IMR-90 (cell line): Measurements from ENCODE around the gene NLRP1. TPM values are rescaled to one million over a fixed set of nuclear protein-coding genes. Genes with fewer than 3 reads are reported as not detected.

Experiments used
- ATAC-seq: fragments of 200-7000 bp; cut with Tn5 transposase; 2 replicates; pipeline ENCODE4 v1.9.1; 2020; ENCODE audit warnings: low read depth, mild to moderate bottlenecking, moderate library complexity
- BruUV-seq: library from RNA; stranded (reverse); fragments of 400-500 nt; replicated peaks from 2 replicates; lab custom pipeline; 2021; lab: Mats Ljungman, UMichigan
- CTCF ChIA-PET: fragments of 300-600 bp; formaldehyde crosslinking; extraction: SDS; loops from one replicate; lab custom pipeline; 2021; ENCODE audit warnings: antibody characterized with exemption; lab: Yijun Ruan, JAX
- POLR2A ChIA-PET: fragments of 300-600 bp; sonication (Branson Sonifier 250); formaldehyde crosslinking; loops from one replicate; lab custom pipeline; 2022; ENCODE audit warnings: antibody characterized with exemption; ENCODE audit not compliant: unreplicated experiment; lab: Charles Lee
- DNase-seq: peaks from one replicate; pipeline ENCODE4 v3.0.0; 2013
- H2AFZ ChIP-seq: replicated peaks from 2 replicates; pipeline ENCODE3; 2013; ENCODE audit warnings: low read length, mild to moderate bottlenecking; ENCODE audit not compliant: poor library complexity
- H2AK5ac ChIP-seq: 2 replicates; pipeline ENCODE4 v1.6.1; 2013; ENCODE audit warnings: low read depth, low read length, inconsistent platforms
- H2AK9ac ChIP-seq: replicated peaks from 2 replicates; pipeline ENCODE3; 2013; ENCODE audit warnings: mild to moderate bottlenecking, low read depth, low read length, moderate library complexity; ENCODE audit not compliant: poor library complexity
- H2BK120ac ChIP-seq: 2 replicates; pipeline ENCODE4 v1.6.1; 2013; ENCODE audit warnings: low read depth, low read length, inconsistent platforms
- H2BK15ac ChIP-seq: 3 replicates; pipeline ENCODE4 v1.6.1; 2013; ENCODE audit warnings: low read depth, low read length, inconsistent platforms
- H2BK20ac ChIP-seq: 2 replicates; pipeline ENCODE4 v1.6.1; 2013; ENCODE audit warnings: low read depth, mild to moderate bottlenecking, inconsistent platforms, low read length, moderate library complexity
- H2BK5ac ChIP-seq: 2 replicates; pipeline ENCODE4 v1.6.1; 2013; ENCODE audit warnings: mild to moderate bottlenecking, low read depth, low read length, inconsistent platforms; ENCODE audit not compliant: poor library complexity, severe bottlenecking
- H3K14ac ChIP-seq: replicated peaks from 2 replicates; pipeline ENCODE4 v1.6.1; 2013; ENCODE audit warnings: low read depth, low read length, inconsistent platforms
- H3K18ac ChIP-seq: 2 replicates; pipeline ENCODE4 v1.6.1; 2013; ENCODE audit warnings: low read depth, low read length, control low read depth
- H3K23ac ChIP-seq: 2 replicates; pipeline ENCODE4 v1.6.1; 2013; ENCODE audit warnings: low read depth, low read length, inconsistent platforms
- H3K27ac ChIP-seq: 2 replicates; pipeline ENCODE4 v1.5.1; 2013; ENCODE audit warnings: mild to moderate bottlenecking, control low read depth, low read length; ENCODE audit not compliant: insufficient read depth
- H3K27me3 ChIP-seq: 2 replicates; pipeline ENCODE4 v1.6.1; 2013; ENCODE audit warnings: low read length; ENCODE audit not compliant: control insufficient read depth, insufficient read depth
- H3K36me3 ChIP-seq: 2 replicates; pipeline ENCODE4 v1.6.1; 2013; ENCODE audit warnings: low read length, mixed read lengths; ENCODE audit not compliant: control insufficient read depth, insufficient read depth
- H3K4ac ChIP-seq: 2 replicates; pipeline ENCODE4 v1.6.1; 2013; ENCODE audit warnings: low read depth, low read length, inconsistent platforms
- H3K4me1 ChIP-seq: 2 replicates; pipeline ENCODE4 v1.6.1; 2013; ENCODE audit warnings: low read length, mixed read lengths; ENCODE audit not compliant: control insufficient read depth, insufficient read depth
- H3K4me2 ChIP-seq: 2 replicates; pipeline ENCODE4 v1.6.1; 2013; ENCODE audit warnings: low read depth, mild to moderate bottlenecking, control low read depth, low read length, moderate library complexity
- H3K4me3 ChIP-seq: 2 replicates; pipeline ENCODE4 v1.5.1; 2013; ENCODE audit warnings: low read depth, mild to moderate bottlenecking, control low read depth, low read length, moderate library complexity; ENCODE audit not compliant: insufficient read depth
- H3K56ac ChIP-seq: 2 replicates; pipeline ENCODE4 v1.6.1; 2013; ENCODE audit warnings: low read length, inconsistent platforms; ENCODE audit not compliant: insufficient read depth; ENCODE audit errors: extremely low read depth
- H3K79me1 ChIP-seq, 2 experiments: 2 replicates each; pipeline ENCODE4 v1.6.1; 2013; ENCODE audit warnings: low read length in 2 of 2, inconsistent platforms in 1 of 2, low read depth in 1 of 2
- H3K9ac ChIP-seq: 2 replicates; pipeline ENCODE4 v1.6.1; 2013; ENCODE audit warnings: low read depth, low read length, control low read depth
- H3K9me1 ChIP-seq: 2 replicates; pipeline ENCODE4 v1.6.1; 2013; ENCODE audit warnings: low read length, inconsistent platforms; ENCODE audit not compliant: insufficient read depth
- H3K9me3 ChIP-seq: 2 replicates; pipeline ENCODE4 v1.6.1; 2013; ENCODE audit warnings: low read length; ENCODE audit not compliant: control insufficient read depth, insufficient read depth
- H4K20me1 ChIP-seq: 2 replicates; pipeline ENCODE4 v1.6.1; 2013; ENCODE audit warnings: low read length, inconsistent platforms; ENCODE audit not compliant: insufficient read depth
- H4K5ac ChIP-seq: 2 replicates; pipeline ENCODE4 v1.6.1; 2013; ENCODE audit warnings: mild to moderate bottlenecking, low read depth, low read length, control low read depth
- H4K8ac ChIP-seq, 2 experiments: 2 replicates each; pipeline ENCODE4 v1.6.1; 2013; ENCODE audit warnings: low read depth in 2 of 2, low read length in 2 of 2, control low read depth in 1 of 2, inconsistent platforms in 1 of 2
- H4K91ac ChIP-seq: 2 replicates; pipeline ENCODE4 v1.6.1; 2013; ENCODE audit warnings: low read depth, low read length, inconsistent platforms; ENCODE audit not compliant: insufficient read depth
- CHD1 ChIP-seq: IDR thresholded peaks from 2 replicates; pipeline ENCODE4 v1.6.1; 2012; ENCODE audit warnings: low read depth, low read length, improper control_type of control experiment
- FOS ChIP-seq: fragments of 150-350 bp; IDR thresholded peaks from 2 replicates; pipeline ENCODE4 v1.6.1; 2016; ENCODE audit warnings: low read depth, low read length
- MXI1 ChIP-seq: IDR thresholded peaks from 2 replicates; pipeline ENCODE4 v1.6.1; 2012; ENCODE audit warnings: low read depth, mild to moderate bottlenecking, low read length, moderate library complexity, borderline replicate concordance
- WGBS, 2 experiments: methylation state at CpG; one replicate each; pipeline versions ENCODE4 v1.1.5 to v1.1.7; 2013; ENCODE audit warnings: missing lambda C conversion rate in 2 of 2; ENCODE audit not compliant: insufficient read length in 1 of 2; ENCODE audit errors: extremely low coverage in 2 of 2; 5-methylcytosine and 5-hydroxymethylcytosine counted together
- dilution Hi-C: fragments of 300-500 bp; cut with HindIII; formaldehyde crosslinking; loops from one replicate; pipeline ENCODE4 v1.14.3; 2018; ENCODE audit warnings: low sequenced_read_pairs; ENCODE audit not compliant: unreplicated experiment
- in situ Hi-C: fragments of 300-500 bp; cut with MboI; formaldehyde crosslinking; loops from 3 replicates; pipeline ENCODE4 v1.14.3; 2019; ENCODE audit warnings: low sequenced_read_pairs, inconsistent platforms, mixed read lengths
- intact Hi-C: fragments of 100-400 bp; cut with micrococcal nuclease; formaldehyde crosslinking; loops from 2 replicates; pipeline ENCODE4 v1.10.0; 2022
- polyA plus RNA-seq, 3 experiments: library from polyadenylated mRNA; depleted of rRNA; stranded (reverse); fragments of >200 nt; gene quantifications; 2 replicates each; pipeline ENCODE4 v1.2.3, GENCODE V29; 2012; ENCODE audit warnings: low replicate concordance in 1 of 3
- total RNA-seq: library from RNA; depleted of rRNA; stranded (reverse); fragments of >200 nt; gene quantifications from 2 replicates; pipeline ENCODE4 v1.2.3, GENCODE V29; 2012

Gene NLRP1
- total and polyA plus RNA-seq, 2 of the 4 experiments (the other 2 are of a cell fraction) = 134 to 340 TPM

DNA sequence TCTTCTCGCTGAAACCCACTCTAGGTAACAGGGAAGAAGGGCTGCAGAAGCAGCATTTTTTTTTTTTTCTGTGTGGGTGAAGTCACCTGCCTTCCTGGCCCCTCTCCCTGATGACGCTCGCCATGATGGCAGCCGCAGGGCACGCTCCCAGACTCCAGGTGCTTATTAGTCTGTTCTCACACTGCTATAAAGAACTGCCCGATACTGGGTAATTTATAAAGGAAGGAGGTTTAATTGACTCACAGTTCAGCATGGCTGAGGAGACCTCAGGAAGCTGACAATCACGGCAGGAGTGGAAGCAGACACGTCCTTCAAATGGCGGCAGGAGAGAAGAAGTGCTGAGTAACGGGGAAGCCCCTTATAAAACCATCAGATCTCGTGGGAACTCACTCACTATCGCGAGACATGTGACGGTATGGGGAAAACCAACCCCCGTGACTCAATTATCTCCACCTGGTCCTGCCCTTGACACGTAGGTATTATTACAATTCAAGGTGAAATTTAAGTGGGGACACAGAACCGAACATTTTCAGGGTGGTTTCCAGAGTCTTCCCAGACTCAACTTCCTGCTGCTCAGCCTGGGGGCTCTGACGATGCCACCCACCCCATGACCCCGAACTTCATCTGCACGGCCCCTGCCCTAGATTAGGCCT, 34.9 kb upstream of the NLRP1 start:
- no peak overlapping the region for H3K4ac ChIP-seq
- H3K9me3 ChIP-seq = no peaks in the 10 kb centered on the region
- H4K91ac ChIP-seq = no peak overlapping the region
- no peak overlapping the region for H3K18ac ChIP-seq
- H2BK120ac ChIP-seq = no peak overlapping the region
- H3K79me1 ChIP-seq = no peaks in the 10 kb centered on the region
- no peak overlapping the region for H2AK9ac ChIP-seq
- TF ChIP-seq CHD1 (no peak), FOS (no peak), MXI1 (no peak)
- peak overlapping the region; percentile 27 for H2AFZ ChIP-seq
- H3K9ac ChIP-seq = no peak overlapping the region
- no peak overlapping the region for H4K8ac ChIP-seq
- no peak overlapping the region for H2BK5ac ChIP-seq
- no peaks in the 10 kb centered on the region for H3K9me1 ChIP-seq
- no peak overlapping the region for H3K4me2 ChIP-seq
- DNase-seq (no peak), ATAC-seq (no peak)
- no peak overlapping the region for H4K5ac ChIP-seq
- BruUV-seq = no TSS peak
- H3K27me3 ChIP-seq = peaks cover 7% of the 10 kb centered on the region
- H3K4me1 ChIP-seq = no peaks in the 10 kb centered on the region
- POLR2A ChIA-PET = no interaction called here
- H4K20me1 ChIP-seq = no peaks in the 10 kb centered on the region
- no peak overlapping the region for H2AK5ac ChIP-seq
- no peak overlapping the region for H3K4me3 ChIP-seq
- H3K56ac ChIP-seq = no peak overlapping the region
- H3K23ac ChIP-seq = no peak overlapping the region
- in situ Hi-C loops = no loop called here
- WGBS, 2 experiments = 78% methylated on average over 3 of the region's 20 CpGs; no CpG with 5 or more reads in 1 of the 2 experiments
- intact Hi-C loops = no loop called here
- dilution Hi-C loops = no loop called here
- no peaks in the 10 kb centered on the region for H3K36me3 ChIP-seq
- no peak overlapping the region for H3K27ac ChIP-seq
- CTCF ChIA-PET = no interaction called here
- H3K14ac ChIP-seq = no peak overlapping the region
- H2BK20ac ChIP-seq = no peak overlapping the region
- no peak overlapping the region for H2BK15ac ChIP-seq
